Panc1 (cell line): Measurements from ENCODE around the gene WNT11. TPM values are rescaled to one million over a fixed set of nuclear protein-coding genes. Genes with fewer than 3 reads are reported as not detected.
A peak's percentile ranks its signal among the peaks of the same experiment; 100 is the strongest.

ENCODE experiments used
- ATAC-seq: fragments of 200-7000 bp; cut with Tn5 transposase; 2 replicates; pipeline ENCODE4 v1.9.1; 2020; ENCODE audit warnings: mild to moderate bottlenecking, moderate library complexity
- BruUV-seq: library from RNA; stranded (reverse); fragments of 400-500 nt; replicated peaks from 2 replicates; lab custom pipeline; 2021; lab: Mats Ljungman, UMichigan
- CTCF ChIA-PET: fragments of 300-600 bp; sonication (Branson Sonifier 250); formaldehyde crosslinking; loops from one replicate; lab custom pipeline; 2022; ENCODE audit warnings: antibody characterized with exemption; lab: Charles Lee
- POLR2A ChIA-PET: fragments of 300-600 bp; sonication (Branson Sonifier 250); formaldehyde crosslinking; loops from one replicate; lab custom pipeline; 2022; ENCODE audit warnings: antibody characterized with exemption; lab: Charles Lee
- DNase-seq: peaks from one replicate; pipeline ENCODE4 v3.0.0-alpha.2; 2010; ENCODE audit warnings: low read depth, low spot score
- H3K27ac ChIP-seq: 2 replicates; pipeline ENCODE4 v1.5.1; 2011; ENCODE audit warnings: mild to moderate bottlenecking, low read length, inconsistent platforms
- H3K27me3 ChIP-seq: fragments of 200-500 bp; sonication (Bioruptor generic); 2 replicates; pipeline ENCODE4 v1.6.0; 2014; ENCODE audit warnings: low read length, inconsistent platforms; ENCODE audit not compliant: control insufficient read depth, insufficient read depth
- H3K36me3 ChIP-seq: fragments of 200-500 bp; sonication (Bioruptor generic); 2 replicates; pipeline ENCODE4 v1.5.1; 2014; ENCODE audit warnings: inconsistent platforms, mild to moderate bottlenecking, low read length, moderate library complexity; ENCODE audit not compliant: control insufficient read depth, insufficient read depth
- H3K4me1 ChIP-seq: 2 replicates; pipeline ENCODE4 v1.5.1; 2011; ENCODE audit warnings: inconsistent platforms, mild to moderate bottlenecking, low read length, moderate library complexity; ENCODE audit not compliant: control insufficient read depth, insufficient read depth
- H3K4me3 ChIP-seq, 2 experiments: 2 replicates each; pipeline ENCODE4 v1.5.1; 2011 to 2012; ENCODE audit warnings: low read depth in 2 of 2, low read length in 2 of 2, mild to moderate bottlenecking in 2 of 2, inconsistent platforms in 1 of 2, moderate library complexity in 1 of 2
- H3K9me3 ChIP-seq: fragments of 200-500 bp; sonication (Bioruptor generic); 2 replicates; pipeline ENCODE4 v1.5.1; 2014; ENCODE audit warnings: low read depth, mild to moderate bottlenecking, inconsistent platforms, low read length, moderate library complexity; ENCODE audit not compliant: control insufficient read depth, insufficient read depth
- CTCF ChIP-seq: fragments of 450-650 bp; IDR thresholded peaks from 2 replicates; pipeline ENCODE4 v1.5.1; 2017; ENCODE audit warnings: mild to moderate bottlenecking
- POLR2AphosphoS5 ChIP-seq: IDR thresholded peaks from 2 replicates; pipeline ENCODE4 v1.6.1; 2012; ENCODE audit warnings: mild to moderate bottlenecking, low read depth, low read length, moderate library complexity
- REST ChIP-seq, 2 experiments: IDR thresholded peaks; 2 replicates each; pipeline ENCODE4 v1.6.1; 2011 to 2012; ENCODE audit warnings: low read depth in 2 of 2, control low read depth in 1 of 2, low read length in 1 of 2, mild to moderate bottlenecking in 1 of 2, moderate library complexity in 1 of 2; ENCODE audit not compliant: insufficient read depth in 1 of 2
- SIN3A ChIP-seq: IDR thresholded peaks from 2 replicates; pipeline ENCODE4 v1.6.1; 2012; ENCODE audit warnings: low read depth, mild to moderate bottlenecking, low read length, moderate library complexity, borderline replicate concordance; ENCODE audit not compliant: insufficient read depth
- TCF7L2 ChIP-seq: IDR thresholded peaks from 2 replicates; pipeline ENCODE4 v1.6.1; 2011; ENCODE audit warnings: mild to moderate bottlenecking, low read depth, low read length, inconsistent platforms
- in situ Hi-C: cut with HindIII; loops from 2 replicates; pipeline ENCODE4 v1.10.0; 2016; ENCODE audit warnings: low sequenced_read_pairs, low pct_unique_long_range_greater_than_20kb
- intact Hi-C: fragments of 100-400 bp; cut with micrococcal nuclease; formaldehyde crosslinking; loops from one replicate; pipeline ENCODE4 v1.10.0; 2022; ENCODE audit not compliant: unreplicated experiment
- total RNA-seq: library from RNA; stranded (reverse); gene quantifications from one replicate; pipeline ENCODE4 v1.2.1, GENCODE V29; 2021; ENCODE audit not compliant: unreplicated experiment

The WNT11 gene
- total RNA-seq, 1 experiment from 2014 or later: 1.1 TPM

GRCh38 chr11:76212086-76213035, 6.1 kb upstream of the WNT11 start:
- intact Hi-C loops (no loop called here), in situ Hi-C loops (no loop called here)
- no peaks in the 10 kb centered on the region for H3K9me3 ChIP-seq
- DNase-seq (no peak), ATAC-seq (no peak)
- no peak overlapping the region for H3K4me3 ChIP-seq
- no peak overlapping the region for H3K27ac ChIP-seq
- peaks cover 7% of the 10 kb centered on the region; the same call in 1 of the 2 replicates for H3K4me1 ChIP-seq
- POLR2A ChIA-PET: no interaction called here
- 0 out of 2 replicates have a peak, but pooled peaks cover 5% of the 10 kb centered on the region for H3K27me3 ChIP-seq
- CTCF ChIA-PET: no interaction called here
- TF ChIP-seq CTCF (no peak), REST (IDR thresholded peaks at IDR 0.05; ENCODE audit: insufficient read depth in 1 of 2, low read depth in 2 of 2, low read length in 1 of 2) (no peak), POLR2AphosphoS5 (no peak), SIN3A (no peak), TCF7L2 (no peak)
- no TSS peak for BruUV-seq
- H3K36me3 ChIP-seq: no peaks in the 10 kb centered on the region

GRCh38 chr11:76210931-76211851, 4.9 kb upstream of the WNT11 start:
- CTCF ChIA-PET: no interaction called here
- Histone ChIP-seq H3K27me3 (peaks cover 5% of the 10 kb centered on the region; the same call in 1 of the 2 replicates), H3K36me3 (no peaks in the 10 kb centered on the region), H3K4me3 (peak overlapping the region in 1 of 2 experiments; percentile 49; a peak in 3 of 4 replicates), H3K27ac (no peak overlapping the region), H3K9me3 (no peaks in the 10 kb centered on the region), H3K4me1 (peaks cover 7% of the 10 kb centered on the region; the same call in 1 of the 2 replicates)
- BruUV-seq: no TSS peak
- intact Hi-C loops (no loop called here), in situ Hi-C loops (no loop called here)
- DNase-seq: no peak
- no peak for ATAC-seq
- peak; percentile 77 for TF ChIP-seq TCF7L2
- no peak for TF ChIP-seq CTCF
- POLR2A ChIA-PET: no interaction called here
